Stimulated activated effector memory CD8-positive, alpha-beta T cell treated with anti-CD3 and anti-CD28 coated beads, Interleukin-12 subunit alpha, Interleukin-12 subunit beta, amount 100 ng/mL, for 72 hours (primary cell): ENCODE data around the gene TNS3.
A peak's percentile ranks its signal among the peaks of the same experiment; 100 is the strongest.
"Not testable (repeated sequence)": the region's sequence is repeated elsewhere in the genome, so short reads cannot be mapped to it uniquely, and the experiment has no call there.

Source experiments
- ATAC-seq: fragments of 150-1000 bp; cut with Tn5 transposase; 2 replicates; pipeline ENCODE4 v1.10.0; 2021
- DNase-seq, 2 donors: peaks; one replicate each; pipeline ENCODE4 v3.0.0; 2021 to 2022; ENCODE audit warnings: low spot score in 2 of 2
- H3K27ac Mint-ChIP-seq: one replicate; pipeline ENCODE4 v1.8.0; 2022; ENCODE audit warnings: mild to moderate bottlenecking, mixed read lengths
- H3K36me3 Mint-ChIP-seq: one replicate; pipeline ENCODE4 v1.8.0; 2022; ENCODE audit warnings: mild to moderate bottlenecking, mixed read lengths
- H3K4me1 Mint-ChIP-seq: one replicate; pipeline ENCODE4 v1.8.0; 2022; ENCODE audit warnings: mixed read lengths
- H3K4me3 Mint-ChIP-seq: one replicate; pipeline ENCODE4 v1.8.0; 2022; ENCODE audit warnings: mild to moderate bottlenecking, mixed read lengths
- H3K9me3 Mint-ChIP-seq: one replicate; pipeline ENCODE4 v1.8.0; 2022; ENCODE audit warnings: mixed read lengths

The TNS3 gene

GRCh38 chr7:47591089-47591654 is 9.3 kb upstream of the TNS3 start:
- Mint-ChIP-seq H3K9me3 (no peaks in the 10 kb centered on the region), H3K4me1 (no peaks in the 10 kb centered on the region), H3K36me3 (no peaks in the 10 kb centered on the region), H3K4me3 (no peak overlapping the region), H3K27ac (no peak overlapping the region)
- DNase-seq (no peak), ATAC-seq (no peak)

- not testable (repeated sequence) for DNase-seq
Observed at GRCh38 chr7:47590215-47590614, 8.3 kb upstream of the TNS3 start.

DNA sequence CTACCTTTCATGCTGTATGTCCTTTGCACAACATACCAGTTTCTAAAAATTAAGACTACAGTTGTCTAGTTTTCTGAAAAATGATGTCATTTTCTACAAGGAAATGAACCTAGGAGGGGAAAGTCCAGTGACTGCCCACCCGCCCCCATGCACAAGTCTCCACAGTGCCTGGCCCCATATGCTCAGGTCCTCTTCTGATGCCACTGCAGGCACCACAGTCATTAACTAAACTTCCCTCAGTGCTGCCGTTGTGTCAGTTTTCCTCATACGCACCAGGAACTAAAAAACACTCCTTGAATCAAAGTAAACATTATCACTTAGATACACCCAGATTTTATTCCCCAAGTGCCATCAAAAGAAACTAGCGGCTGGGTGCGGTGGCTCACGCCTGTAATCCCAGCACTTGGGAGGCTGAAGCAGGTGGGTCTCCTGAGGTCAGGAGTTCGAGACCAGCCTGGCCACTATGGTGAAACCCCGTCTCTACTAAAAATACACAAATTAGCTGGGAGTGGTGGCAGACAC is 6.9 kb upstream of the TNS3 start:
- ATAC-seq (no peak), DNase-seq (no peak)
- Mint-ChIP-seq H3K36me3 (no peaks in the 10 kb centered on the region), H3K4me1 (no peaks in the 10 kb centered on the region), H3K9me3 (peaks cover 3% of the 10 kb centered on the region), H3K27ac (no peak overlapping the region), H3K4me3 (no peak overlapping the region)

More at GRCh38 chr7:47590215-47590614, 8.3 kb upstream of the TNS3 start:
- H3K27ac Mint-ChIP-seq: peak overlapping the region; percentile 23
- H3K36me3 Mint-ChIP-seq, H3K9me3 Mint-ChIP-seq, H3K4me3 Mint-ChIP-seq, ATAC-seq, H3K4me1 Mint-ChIP-seq: not testable (repeated sequence)

DNA sequence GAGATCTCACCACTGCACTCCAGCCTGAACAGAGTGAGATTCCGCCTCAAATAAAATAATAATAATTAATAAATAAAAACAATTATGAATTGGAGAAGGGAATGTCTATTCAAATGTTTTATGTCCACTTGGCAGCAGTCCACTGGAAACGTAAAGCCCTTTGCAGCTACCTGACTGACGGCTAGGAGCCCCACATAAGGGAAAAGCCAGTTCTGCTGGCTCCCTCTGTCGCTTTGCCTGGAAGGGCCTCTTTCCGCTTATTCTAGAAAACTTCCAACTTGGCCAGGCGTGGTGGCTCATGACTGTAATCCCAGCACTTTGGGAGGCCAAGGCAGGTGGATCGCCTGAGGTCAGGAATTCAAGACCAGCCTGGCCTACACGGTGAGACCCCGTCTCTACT is 6.1 kb upstream of the TNS3 start:
- Mint-ChIP-seq H3K4me3 (no peak overlapping the region), H3K27ac (no peak overlapping the region), H3K9me3 (peaks cover 3% of the 10 kb centered on the region), H3K36me3 (no peaks in the 10 kb centered on the region), H3K4me1 (no peaks in the 10 kb centered on the region)
- no peak for DNase-seq
- ATAC-seq: no peak

- Mint-ChIP-seq H3K36me3 (no peaks in the 10 kb centered on the region), H3K27ac (no peak overlapping the region), H3K9me3 (peaks cover 3% of the 10 kb centered on the region), H3K4me1 (no peaks in the 10 kb centered on the region), H3K4me3 (no peak overlapping the region)
- ATAC-seq (no peak), DNase-seq (no peak)
Observed at GRCh38 chr7:47587351-47587750, 5.4 kb upstream of the TNS3 start.

- no peak overlapping the region for H3K4me3 Mint-ChIP-seq
- H3K27ac Mint-ChIP-seq: no peak overlapping the region
Observed at GRCh38 chr7:47586925-47587324, 5.0 kb upstream of the TNS3 start.

GRCh38 chr7:47586161-47586670 is 4.3 kb upstream of the TNS3 start:
- not testable (repeated sequence) for H3K4me1 Mint-ChIP-seq, H3K36me3 Mint-ChIP-seq, DNase-seq, H3K4me3 Mint-ChIP-seq, ATAC-seq, H3K27ac Mint-ChIP-seq, H3K9me3 Mint-ChIP-seq

More at GRCh38 chr7:47586925-47587324, 5.0 kb upstream of the TNS3 start:
- Mint-ChIP-seq H3K4me1 (no peaks in the 10 kb centered on the region), H3K36me3 (no peaks in the 10 kb centered on the region), H3K9me3 (peaks cover 3% of the 10 kb centered on the region)
- no peak for ATAC-seq
- no peak for DNase-seq

DNA sequence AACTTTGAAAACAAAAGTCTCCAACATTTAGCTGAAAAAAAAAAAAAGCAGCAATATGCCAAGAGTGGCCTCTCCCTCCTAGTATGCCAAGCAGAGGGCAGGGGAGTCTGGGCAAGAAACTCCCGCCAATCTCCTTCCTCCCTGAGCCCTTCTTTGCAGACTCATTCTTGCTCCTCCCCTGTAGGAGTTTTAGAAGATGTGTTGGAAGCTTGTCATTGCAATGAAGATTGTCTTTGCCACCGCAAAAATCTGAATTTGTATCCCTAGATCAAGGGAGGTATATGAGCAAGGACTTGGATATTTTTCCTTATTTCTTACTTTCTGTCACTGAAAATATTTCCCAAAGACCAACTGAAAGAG is 2.6 kb upstream of the TNS3 start:
- H3K9me3 Mint-ChIP-seq: peaks cover 3% of the 10 kb centered on the region
- H3K36me3 Mint-ChIP-seq: no peaks in the 10 kb centered on the region
- no peaks in the 10 kb centered on the region for H3K4me1 Mint-ChIP-seq
- no peak overlapping the region for H3K4me3 Mint-ChIP-seq
- DNase-seq (no peak), ATAC-seq (no peak)
- H3K27ac Mint-ChIP-seq: no peak overlapping the region

DNA sequence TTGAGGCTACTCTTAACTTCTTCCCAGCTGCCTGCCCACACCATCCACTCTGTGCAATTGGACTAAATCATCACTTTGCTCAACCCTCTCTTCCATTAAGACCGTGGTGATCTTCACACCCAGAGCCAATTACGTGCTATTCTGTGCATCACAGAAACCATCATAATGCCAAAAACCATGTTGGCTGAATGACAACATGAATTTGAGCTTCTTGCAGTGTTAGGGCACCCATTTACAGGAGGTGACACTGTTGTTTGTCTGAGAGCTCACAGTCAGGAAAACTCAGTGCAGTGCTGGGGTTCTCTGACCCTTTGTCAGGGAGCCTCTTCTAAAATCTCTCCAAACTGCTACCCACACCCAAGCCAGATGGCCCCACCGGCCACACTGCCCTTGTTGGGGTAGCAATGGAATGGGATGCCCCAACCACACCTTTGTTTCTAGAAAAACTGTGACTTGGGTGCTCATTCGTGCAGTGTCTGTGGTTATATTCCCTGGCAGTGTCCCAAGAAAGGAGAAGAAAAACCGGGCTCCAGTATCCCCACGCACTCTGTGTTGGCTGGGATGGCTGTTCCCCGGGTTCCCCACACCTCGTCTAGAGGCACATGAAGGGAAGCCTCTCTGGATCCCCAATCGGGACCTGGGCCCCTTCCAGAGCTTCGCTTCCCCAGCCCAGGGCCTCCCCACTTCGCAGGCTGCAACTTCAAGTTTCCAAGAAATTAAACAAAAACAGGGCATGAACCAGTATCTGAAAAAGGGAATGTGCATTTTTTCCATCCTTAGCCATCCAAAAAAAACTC is 2.0 kb upstream of the TNS3 start:
- Mint-ChIP-seq H3K4me1 (no peaks in the 10 kb centered on the region), H3K27ac (no peak overlapping the region), H3K36me3 (no peaks in the 10 kb centered on the region), H3K4me3 (no peak overlapping the region), H3K9me3 (peaks cover 3% of the 10 kb centered on the region)
- ATAC-seq (no peak), DNase-seq (no peak)

GRCh38 chr7:47582764-47583738 is 1.1 kb upstream of the TNS3 start:
- DNase-seq (no peak), ATAC-seq (no peak)
- no peak overlapping the region for H3K27ac Mint-ChIP-seq
- H3K4me3 Mint-ChIP-seq: no peak overlapping the region
- no peaks in the 10 kb centered on the region for H3K36me3 Mint-ChIP-seq
- peaks cover 3% of the 10 kb centered on the region for H3K9me3 Mint-ChIP-seq
- H3K4me1 Mint-ChIP-seq: no peaks in the 10 kb centered on the region

DNA sequence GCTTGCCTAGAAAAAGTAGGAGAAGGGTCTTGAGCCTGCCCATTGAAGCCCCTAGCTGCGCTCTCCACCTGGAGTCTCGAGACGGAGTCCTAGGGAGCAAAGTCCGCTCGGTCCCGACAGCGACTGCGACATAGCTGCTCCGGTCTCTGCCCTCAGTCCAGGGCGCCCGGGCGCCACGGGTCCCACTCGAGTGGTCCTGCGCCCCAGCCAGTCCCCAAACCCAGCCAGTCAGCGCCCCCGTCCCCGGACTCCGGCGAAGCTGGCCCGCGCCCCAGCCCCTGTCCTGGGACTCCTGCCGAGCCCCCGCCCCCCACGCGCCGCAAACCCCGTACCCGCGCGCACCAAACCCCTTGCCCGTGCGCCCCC is 490 bp downstream of the TNS3 start:
- peaks cover 6% of the 10 kb centered on the region for H3K9me3 Mint-ChIP-seq
- DNase-seq: no peak
- H3K4me3 Mint-ChIP-seq: no peak overlapping the region
- no peak for ATAC-seq
- no peaks in the 10 kb centered on the region for H3K36me3 Mint-ChIP-seq
- H3K4me1 Mint-ChIP-seq: no peaks in the 10 kb centered on the region
- no peak overlapping the region for H3K27ac Mint-ChIP-seq

DNA sequence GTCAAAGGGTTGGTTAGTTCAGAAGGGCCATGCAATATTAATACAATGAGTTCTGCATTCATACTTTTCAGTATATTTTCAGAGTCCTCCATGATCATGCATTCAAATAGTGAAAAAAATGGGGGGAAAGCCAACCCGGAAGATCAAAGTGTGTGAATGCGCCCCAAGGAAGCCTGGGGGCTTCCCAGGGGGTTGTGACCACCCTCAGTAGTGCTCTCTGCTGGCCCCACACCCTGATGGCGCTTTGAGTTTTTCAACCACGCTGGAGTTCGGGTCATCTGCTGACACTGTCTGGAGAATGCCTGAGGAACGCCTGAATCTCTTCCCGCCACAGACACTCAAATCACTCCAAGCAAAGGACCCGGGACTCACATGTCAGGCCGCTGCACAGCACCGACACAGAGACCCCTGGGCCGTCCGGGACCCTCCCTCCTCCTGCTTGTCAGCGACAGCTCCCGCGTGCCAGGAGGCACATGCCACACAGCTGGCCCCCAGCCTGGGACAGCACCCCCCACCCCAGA is 1.0 kb downstream of the TNS3 start:
- DNase-seq (no peak), ATAC-seq (no peak)
- Mint-ChIP-seq H3K4me1 (no peaks in the 10 kb centered on the region), H3K27ac (no peak overlapping the region), H3K4me3 (peak overlapping the region; percentile 9), H3K9me3 (peaks cover 6% of the 10 kb centered on the region), H3K36me3 (no peaks in the 10 kb centered on the region)

- no peak overlapping the region for H3K27ac Mint-ChIP-seq
Observed at GRCh38 chr7:47580175-47580706, 1.7 kb downstream of the TNS3 start.

GRCh38 chr7:47579458-47579857 is 2.5 kb downstream of the TNS3 start:
- Mint-ChIP-seq H3K4me1 (no peaks in the 10 kb centered on the region), H3K36me3 (no peaks in the 10 kb centered on the region), H3K27ac (no peak overlapping the region), H3K4me3 (no peak overlapping the region), H3K9me3 (peaks cover 2% of the 10 kb centered on the region)
- DNase-seq: no peak
- ATAC-seq: no peak

More at GRCh38 chr7:47580175-47580706, 1.7 kb downstream of the TNS3 start:
- Mint-ChIP-seq H3K36me3 (no peaks in the 10 kb centered on the region), H3K4me1 (no peaks in the 10 kb centered on the region), H3K4me3 (no peak overlapping the region), H3K9me3 (peaks cover 3% of the 10 kb centered on the region)
- ATAC-seq (no peak), DNase-seq (no peak)
